ENCODE data around the gene EXT2.

Gene EXT2

GRCh38 chr11:44237156-44237555 lies 141.7 kb downstream of the EXT2 start:
- Histone ChIP-seq H4K91ac (ENCODE audit: low read length) (no peak overlapping the region), H3K4me1 (ENCODE audit: control insufficient read depth, insufficient read depth, low read depth, low read length) (no peaks in the 10 kb centered on the region), H3K4ac (ENCODE audit: low read depth in 1 of 2, low read length in 2 of 2) (no peak overlapping the region), H3K23ac (ENCODE audit: low read length in 2 of 2) (no peak overlapping the region), H3K27me3 (ENCODE audit: control insufficient read depth in 1 of 2, insufficient read depth in 1 of 2, low read length in 2 of 2) (no peaks in the 10 kb centered on the region), H2AFZ (ENCODE audit: low read depth, low read length) (no peak overlapping the region), H3K4me3 (ENCODE audit: insufficient read depth in 1 of 2, low read depth in 1 of 2, low read length in 2 of 2) (no peak overlapping the region), H3K9me3 (ENCODE audit: control insufficient read depth, low read length) (no peaks in the 10 kb centered on the region), H3K27ac (ENCODE audit: low read length, poor library complexity, severe bottlenecking) (no peak overlapping the region), H3K36me3 (ENCODE audit: control insufficient read depth in 1 of 2, insufficient read depth in 2 of 2, low read depth in 1 of 2, low read length in 2 of 2) (peaks cover 4 to 27% of the 10 kb centered on the region in 2 experiments), H3K14ac (ENCODE audit: low read length in 2 of 2) (no peak overlapping the region), H3K18ac (ENCODE audit: low read depth in 1 of 2, low read length in 2 of 2) (no peak overlapping the region), H3K79me1 (replicated peaks; ENCODE audit: low read length, poor library complexity, severe bottlenecking) (no peaks in the 10 kb centered on the region), H2BK15ac (ENCODE audit: low read depth, poor library complexity, severe bottlenecking) (no peak overlapping the region), H2BK5ac (ENCODE audit: low read depth, low read length, poor library complexity, severe bottlenecking) (no peak overlapping the region), H4K8ac (ENCODE audit: low read length) (no peak overlapping the region), H2BK12ac (ENCODE audit: low read length in 2 of 2) (no peak overlapping the region), H2AK5ac (ENCODE audit: low read length, severe bottlenecking) (no peak overlapping the region), H3K4me2 (ENCODE audit: low read length, poor library complexity, severe bottlenecking) (no peak overlapping the region), H3K9ac (ENCODE audit: low read length) (no peak overlapping the region), H2BK120ac (ENCODE audit: low read depth, low read length) (no peak overlapping the region)
- 100% methylated on average over 1 of the region's 1 CpG for WGBS
- no peak for DNase-seq

- H2BK12ac ChIP-seq (ENCODE audit: low read length in 2 of 2) = no peak overlapping the region
- peaks cover 9% of the 10 kb centered on the region for H3K4me1 ChIP-seq (ENCODE audit: control insufficient read depth, insufficient read depth, low read depth, low read length)
Observed at GRCh38 chr11:44241851-44242250, 146.4 kb downstream of the EXT2 start.

GRCh38 chr11:44243086-44243485 lies 147.6 kb downstream of the EXT2 start:
- Histone ChIP-seq H2BK120ac (ENCODE audit: low read depth, low read length) (no peak overlapping the region), H4K8ac (ENCODE audit: low read length) (peak overlapping the region; percentile 91), H2BK15ac (ENCODE audit: low read depth, poor library complexity, severe bottlenecking) (no peak overlapping the region), H3K23ac (ENCODE audit: low read length in 2 of 2) (no peak overlapping the region), H2AFZ (ENCODE audit: low read depth, low read length) (no peak overlapping the region), H2BK12ac (ENCODE audit: low read length in 2 of 2) (peak overlapping the region; percentile 72 to 90), H3K4me3 (ENCODE audit: insufficient read depth in 1 of 2, low read depth in 1 of 2, low read length in 2 of 2) (no peak overlapping the region), H3K9ac (ENCODE audit: low read length) (no peak overlapping the region), H3K4ac (ENCODE audit: low read depth in 1 of 2, low read length in 2 of 2) (peak overlapping the region; percentile 29 to 80), H2AK5ac (ENCODE audit: low read length, severe bottlenecking) (peak overlapping the region; percentile 96), H3K27ac (ENCODE audit: low read length, poor library complexity, severe bottlenecking) (peak overlapping the region; percentile 59), H3K79me1 (replicated peaks; ENCODE audit: low read length, poor library complexity, severe bottlenecking) (no peaks in the 10 kb centered on the region), H3K27me3 (ENCODE audit: control insufficient read depth in 1 of 2, insufficient read depth in 1 of 2, low read length in 2 of 2) (no peaks in the 10 kb centered on the region), H2BK5ac (ENCODE audit: low read depth, low read length, poor library complexity, severe bottlenecking) (peak overlapping the region; percentile 68), H3K14ac (ENCODE audit: low read length in 2 of 2) (peak overlapping the region in 1 of 2 experiments; percentile 81), H3K4me2 (ENCODE audit: low read length, poor library complexity, severe bottlenecking) (no peak overlapping the region), H3K18ac (ENCODE audit: low read depth in 1 of 2, low read length in 2 of 2) (peak overlapping the region; percentile 19 to 52), H4K91ac (ENCODE audit: low read length) (peak overlapping the region; percentile 45), H3K9me3 (ENCODE audit: control insufficient read depth, low read length) (no peaks in the 10 kb centered on the region), H3K4me1 (ENCODE audit: control insufficient read depth, insufficient read depth, low read depth, low read length) (peaks cover 9% of the 10 kb centered on the region), H3K36me3 (ENCODE audit: control insufficient read depth in 1 of 2, insufficient read depth in 2 of 2, low read depth in 1 of 2, low read length in 2 of 2) (peaks cover 0 to 13% of the 10 kb centered on the region in 2 experiments)
- peak; percentile 8 for DNase-seq
- 40% methylated on average over 3 of the region's 5 CpGs for WGBS

More at GRCh38 chr11:44241851-44242250, 146.4 kb downstream of the EXT2 start:
- Histone ChIP-seq H3K14ac (ENCODE audit: low read length in 2 of 2) (no peak overlapping the region), H2AK5ac (ENCODE audit: low read length, severe bottlenecking) (peak overlapping the region; percentile 14), H3K27me3 (ENCODE audit: control insufficient read depth in 1 of 2, insufficient read depth in 1 of 2, low read length in 2 of 2) (no peaks in the 10 kb centered on the region), H3K23ac (ENCODE audit: low read length in 2 of 2) (no peak overlapping the region), H3K9ac (ENCODE audit: low read length) (no peak overlapping the region), H2BK15ac (ENCODE audit: low read depth, poor library complexity, severe bottlenecking) (no peak overlapping the region), H2BK5ac (ENCODE audit: low read depth, low read length, poor library complexity, severe bottlenecking) (no peak overlapping the region), H4K91ac (ENCODE audit: low read length) (no peak overlapping the region), H3K4me3 (ENCODE audit: insufficient read depth in 1 of 2, low read depth in 1 of 2, low read length in 2 of 2) (no peak overlapping the region), H3K4ac (ENCODE audit: low read depth in 1 of 2, low read length in 2 of 2) (no peak overlapping the region), H3K27ac (ENCODE audit: low read length, poor library complexity, severe bottlenecking) (no peak overlapping the region), H3K18ac (ENCODE audit: low read depth in 1 of 2, low read length in 2 of 2) (no peak overlapping the region), H3K79me1 (replicated peaks; ENCODE audit: low read length, poor library complexity, severe bottlenecking) (no peaks in the 10 kb centered on the region), H4K8ac (ENCODE audit: low read length) (no peak overlapping the region), H2BK120ac (ENCODE audit: low read depth, low read length) (no peak overlapping the region), H3K36me3 (ENCODE audit: control insufficient read depth in 1 of 2, insufficient read depth in 2 of 2, low read depth in 1 of 2, low read length in 2 of 2) (peaks cover 0 to 21% of the 10 kb centered on the region in 2 experiments), H3K4me2 (ENCODE audit: low read length, poor library complexity, severe bottlenecking) (no peak overlapping the region), H2AFZ (ENCODE audit: low read depth, low read length) (no peak overlapping the region), H3K9me3 (ENCODE audit: control insufficient read depth, low read length) (no peaks in the 10 kb centered on the region)
- no peak for DNase-seq
- 97% methylated on average over 6 of the region's 6 CpGs for WGBS

GRCh38 chr11:44243595-44244343 lies 148.3 kb downstream of the EXT2 start:
- 46% methylated on average over 3 of the region's 6 CpGs for WGBS
- Histone ChIP-seq H3K4me3 (ENCODE audit: insufficient read depth in 1 of 2, low read depth in 1 of 2, low read length in 2 of 2) (no peak overlapping the region), H2AFZ (ENCODE audit: low read depth, low read length) (no peak overlapping the region), H2BK15ac (ENCODE audit: low read depth, poor library complexity, severe bottlenecking) (no peak overlapping the region), H4K8ac (ENCODE audit: low read length) (no peak overlapping the region), H3K4me1 (ENCODE audit: control insufficient read depth, insufficient read depth, low read depth, low read length) (peaks cover 9% of the 10 kb centered on the region), H3K79me1 (replicated peaks; ENCODE audit: low read length, poor library complexity, severe bottlenecking) (no peaks in the 10 kb centered on the region), H4K91ac (ENCODE audit: low read length) (peak overlapping the region; percentile 11), H3K4ac (ENCODE audit: low read depth in 1 of 2, low read length in 2 of 2) (peak overlapping the region in 1 of 2 experiments; percentile 35), H2BK120ac (ENCODE audit: low read depth, low read length) (no peak overlapping the region), H2AK5ac (ENCODE audit: low read length, severe bottlenecking) (peak overlapping the region; percentile 95), H3K27ac (ENCODE audit: low read length, poor library complexity, severe bottlenecking) (peak overlapping the region; percentile 59), H3K9me3 (ENCODE audit: control insufficient read depth, low read length) (no peaks in the 10 kb centered on the region), H3K4me2 (ENCODE audit: low read length, poor library complexity, severe bottlenecking) (peak overlapping the region; percentile 13), H3K23ac (ENCODE audit: low read length in 2 of 2) (no peak overlapping the region), H3K36me3 (ENCODE audit: control insufficient read depth in 1 of 2, insufficient read depth in 2 of 2, low read depth in 1 of 2, low read length in 2 of 2) (peaks cover 0 to 6% of the 10 kb centered on the region in 2 experiments), H2BK12ac (ENCODE audit: low read length in 2 of 2) (peak overlapping the region in 1 of 2 experiments; percentile 12), H3K27me3 (ENCODE audit: control insufficient read depth in 1 of 2, insufficient read depth in 1 of 2, low read length in 2 of 2) (no peaks in the 10 kb centered on the region), H3K9ac (ENCODE audit: low read length) (no peak overlapping the region), H3K18ac (ENCODE audit: low read depth in 1 of 2, low read length in 2 of 2) (peak overlapping the region; percentile 40 to 54), H3K14ac (ENCODE audit: low read length in 2 of 2) (no peak overlapping the region), H2BK5ac (ENCODE audit: low read depth, low read length, poor library complexity, severe bottlenecking) (peak overlapping the region; percentile 11)
- DNase-seq = peak; percentile 12
